Purkinje cell (primary cell): ENCODE data around the gene RIN3. TPM values are rescaled to one million over a fixed set of nuclear protein-coding genes. Genes with fewer than 3 reads are reported as not detected.

Experiments used
- polyA plus RNA-seq: library from polyadenylated mRNA; unstranded; fragments of >200 nt; fragmentation: Nextera tagmentation; gene quantifications from 2 replicates; pipeline ENCODE4 v1.2.1, GENCODE V29; 2014

RIN3 gene, protein sequence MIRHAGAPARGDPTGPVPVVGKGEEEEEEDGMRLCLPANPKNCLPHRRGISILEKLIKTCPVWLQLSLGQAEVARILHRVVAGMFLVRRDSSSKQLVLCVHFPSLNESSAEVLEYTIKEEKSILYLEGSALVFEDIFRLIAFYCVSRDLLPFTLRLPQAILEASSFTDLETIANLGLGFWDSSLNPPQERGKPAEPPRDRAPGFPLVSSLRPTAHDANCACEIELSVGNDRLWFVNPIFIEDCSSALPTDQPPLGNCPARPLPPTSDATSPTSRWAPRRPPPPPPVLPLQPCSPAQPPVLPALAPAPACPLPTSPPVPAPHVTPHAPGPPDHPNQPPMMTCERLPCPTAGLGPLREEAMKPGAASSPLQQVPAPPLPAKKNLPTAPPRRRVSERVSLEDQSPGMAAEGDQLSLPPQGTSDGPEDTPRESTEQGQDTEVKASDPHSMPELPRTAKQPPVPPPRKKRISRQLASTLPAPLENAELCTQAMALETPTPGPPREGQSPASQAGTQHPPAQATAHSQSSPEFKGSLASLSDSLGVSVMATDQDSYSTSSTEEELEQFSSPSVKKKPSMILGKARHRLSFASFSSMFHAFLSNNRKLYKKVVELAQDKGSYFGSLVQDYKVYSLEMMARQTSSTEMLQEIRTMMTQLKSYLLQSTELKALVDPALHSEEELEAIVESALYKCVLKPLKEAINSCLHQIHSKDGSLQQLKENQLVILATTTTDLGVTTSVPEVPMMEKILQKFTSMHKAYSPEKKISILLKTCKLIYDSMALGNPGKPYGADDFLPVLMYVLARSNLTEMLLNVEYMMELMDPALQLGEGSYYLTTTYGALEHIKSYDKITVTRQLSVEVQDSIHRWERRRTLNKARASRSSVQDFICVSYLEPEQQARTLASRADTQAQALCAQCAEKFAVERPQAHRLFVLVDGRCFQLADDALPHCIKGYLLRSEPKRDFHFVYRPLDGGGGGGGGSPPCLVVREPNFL
- polyA plus RNA-seq: 0.07 TPM in 1 of 2 replicates, not detected in the other

DNA sequence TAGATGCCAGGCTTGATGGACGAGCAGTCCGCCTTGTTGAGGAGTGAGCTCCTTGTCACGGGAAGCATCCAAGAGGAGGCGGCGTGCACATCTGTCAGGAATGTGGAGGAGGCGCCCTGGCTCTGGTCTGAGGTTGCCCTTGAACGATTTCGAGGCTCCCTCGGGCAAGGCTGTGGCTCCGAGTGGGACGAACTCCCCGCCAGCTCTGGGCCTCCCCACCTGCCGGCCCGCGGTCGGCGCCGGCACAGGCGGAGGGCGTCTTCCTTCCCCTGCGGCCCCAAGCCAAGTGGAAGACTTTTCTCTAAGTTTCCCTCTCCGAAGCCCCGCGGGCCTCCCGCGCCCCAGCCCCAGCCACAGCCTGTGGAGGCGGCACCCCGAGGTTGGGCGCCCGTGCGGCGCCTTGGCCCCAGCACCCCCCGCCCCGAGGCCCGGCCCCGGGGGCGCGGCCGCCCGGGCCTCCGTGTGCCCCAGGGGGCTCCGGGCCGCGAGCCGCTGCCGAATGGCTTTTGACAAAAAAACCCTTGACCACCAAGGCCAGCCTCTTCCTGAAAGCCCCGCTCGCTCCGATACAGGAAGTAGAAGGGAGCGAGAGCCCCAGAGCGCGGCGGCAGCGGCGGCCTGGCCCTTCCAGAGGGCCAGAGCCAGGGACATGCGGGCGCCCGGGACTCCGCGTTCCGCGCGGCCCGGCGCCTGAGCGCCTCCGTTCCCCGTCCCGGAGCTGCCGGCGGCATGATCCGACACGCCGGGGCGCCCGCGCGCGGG is at the start of gene RIN3:
Gene RIN3 (plus strand): TSS at position 578 of the 762 bp plus-strand sequence. CDS start 152 bp downstream, at position 730.

Other genes starting within 250 kb of the RIN3 start
- gene SLC24A4, start 190.6 kb upstream of the RIN3 start, polyA plus RNA-seq: 0.79 TPM in 1 of 2 replicates, not detected in the other
- gene LGMN, start 234.8 kb downstream of the RIN3 start, polyA plus RNA-seq: 15.1 and 28.0 TPM in 2 replicates